OCI-LY3 (cell line): ENCODE data around the gene COL13A1.

ENCODE experiments used
- EZH2phosphoT487 ChIP-seq: fragments of 200-600 bp; shearing (Covaris generic); IDR thresholded peaks from 2 replicates; pipeline ENCODE4 v1.6.1; 2018; ENCODE audit warnings: antibody characterized with exemption, mixed run types, low read depth
- TF ChIP-seq, protein P1 (sequence below): fragments of 200-600, 300-600 bp; sonication (generic); IDR thresholded peaks from 2 replicates; pipeline ENCODE4 v1.5.1; 2014; ENCODE audit warnings: antibody characterized with exemption, low read length, low read depth

DNA sequence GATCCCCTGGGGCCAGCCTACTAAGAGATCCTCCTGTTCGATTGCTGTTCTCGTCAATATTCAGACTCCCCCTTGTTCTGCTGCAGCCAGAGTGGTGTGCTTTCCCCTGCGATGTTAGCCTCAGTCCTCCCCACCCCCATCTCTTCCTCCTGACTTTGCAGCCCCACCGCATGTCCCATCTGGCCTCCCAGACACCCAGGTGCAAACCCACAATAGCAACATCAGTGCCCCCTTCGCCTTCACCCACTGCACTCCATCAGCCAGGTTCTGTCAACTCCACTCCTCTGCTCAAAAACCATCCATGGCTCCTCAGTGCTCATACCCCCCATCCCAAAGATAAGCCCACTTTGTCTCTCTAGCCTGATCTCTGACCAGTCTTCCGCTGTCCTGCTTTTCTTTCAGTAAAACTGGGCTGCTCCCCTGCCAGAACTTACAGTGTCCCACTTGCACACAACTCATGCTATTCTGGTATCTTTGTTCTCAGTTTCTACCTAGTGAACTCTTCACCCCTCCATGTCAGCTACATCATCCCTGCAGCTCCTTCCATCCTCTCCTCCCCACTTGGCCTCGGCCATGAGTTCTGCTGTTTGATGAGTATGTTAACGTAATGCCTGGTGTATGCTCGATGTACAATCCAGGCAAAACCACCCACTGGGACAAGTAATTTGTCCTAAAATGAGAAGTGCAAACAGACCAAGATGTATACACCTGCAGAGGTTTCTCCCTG is 26.6 kb downstream of the COL13A1 start:
- TF ChIP-seq, protein P1, sequence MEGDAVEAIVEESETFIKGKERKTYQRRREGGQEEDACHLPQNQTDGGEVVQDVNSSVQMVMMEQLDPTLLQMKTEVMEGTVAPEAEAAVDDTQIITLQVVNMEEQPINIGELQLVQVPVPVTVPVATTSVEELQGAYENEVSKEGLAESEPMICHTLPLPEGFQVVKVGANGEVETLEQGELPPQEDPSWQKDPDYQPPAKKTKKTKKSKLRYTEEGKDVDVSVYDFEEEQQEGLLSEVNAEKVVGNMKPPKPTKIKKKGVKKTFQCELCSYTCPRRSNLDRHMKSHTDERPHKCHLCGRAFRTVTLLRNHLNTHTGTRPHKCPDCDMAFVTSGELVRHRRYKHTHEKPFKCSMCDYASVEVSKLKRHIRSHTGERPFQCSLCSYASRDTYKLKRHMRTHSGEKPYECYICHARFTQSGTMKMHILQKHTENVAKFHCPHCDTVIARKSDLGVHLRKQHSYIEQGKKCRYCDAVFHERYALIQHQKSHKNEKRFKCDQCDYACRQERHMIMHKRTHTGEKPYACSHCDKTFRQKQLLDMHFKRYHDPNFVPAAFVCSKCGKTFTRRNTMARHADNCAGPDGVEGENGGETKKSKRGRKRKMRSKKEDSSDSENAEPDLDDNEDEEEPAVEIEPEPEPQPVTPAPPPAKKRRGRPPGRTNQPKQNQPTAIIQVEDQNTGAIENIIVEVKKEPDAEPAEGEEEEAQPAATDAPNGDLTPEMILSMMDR = no peak
- TF ChIP-seq EZH2phosphoT487 = no peak
